Measurements from ENCODE around the gene ELAPOR2.

DNA sequence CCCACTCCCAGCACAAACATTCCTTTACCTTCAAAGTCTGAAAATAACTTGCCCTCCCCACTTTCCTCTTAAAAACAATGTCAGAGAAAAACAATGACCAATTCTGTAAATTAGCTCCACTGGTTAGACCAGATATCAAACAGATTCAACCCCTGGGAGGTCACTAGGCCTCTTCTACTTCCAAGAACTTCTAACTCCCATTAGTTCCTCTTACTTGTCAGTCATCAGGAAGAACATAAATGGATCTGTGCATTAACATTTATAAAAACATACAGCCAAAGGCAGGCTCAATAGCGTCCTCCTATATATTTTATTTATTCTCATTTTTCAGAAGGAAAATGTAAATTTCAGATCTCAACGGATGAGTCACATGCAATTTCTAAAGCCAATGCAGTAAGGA, 2.2 kb downstream of the ELAPOR2 start:
- TF ChIP-seq POLR2AphosphoS5 (IDR thresholded peaks at IDR 0.05) (no peak), POLR2A (IDR thresholded peaks at IDR 0.05) (no peak), CTCF (IDR thresholded peaks at IDR 0.05) (no peak), EP300 (IDR thresholded peaks at IDR 0.05) (no peak)
